HG03460 (cell line): ENCODE data around the gene SPCS2.
A peak's percentile ranks its signal among the peaks of the same experiment; 100 is the strongest.

Source experiments
- ATAC-seq: cut with Tn5 transposase; IDR thresholded peaks from one replicate; pipeline ENCODE4 v1.9.1; 2021; ENCODE audit not compliant: unreplicated experiment

SPCS2 gene

GRCh38 chr11:74948898-74949752 lies at the start of gene SPCS2, which contains the start of gene XRRA1:
SPCS2 (plus strand) TSS chr11:74949266; CDS start chr11:74949286, 20 bp downstream.
XRRA1 (minus strand) TSS chr11:74949091; CDS start chr11:74940878, 8,213 bp downstream.
- peak; percentile 89 for ATAC-seq

DNA sequence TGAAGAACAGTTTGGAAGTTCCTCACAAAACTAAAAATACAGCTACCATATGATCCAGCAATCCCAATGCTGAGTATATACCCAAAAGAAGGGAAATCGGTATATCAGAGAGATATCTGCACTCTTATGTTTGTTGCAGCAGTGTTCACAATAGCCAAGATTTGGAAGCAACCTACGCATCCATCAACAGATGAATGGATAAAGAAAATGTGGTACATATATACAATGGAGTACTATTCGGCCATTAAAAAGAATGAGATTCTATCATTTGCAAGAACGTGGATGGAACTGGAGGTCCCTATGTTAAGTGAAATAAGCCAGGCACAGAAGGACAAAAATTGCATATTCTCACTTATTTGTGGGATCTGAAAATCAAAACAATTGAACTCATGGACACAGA lies 46.7 kb upstream of the SPCS2 start:
- no peak for ATAC-seq

GRCh38 chr11:74905326-74905725 lies 43.7 kb upstream of the SPCS2 start:
- ATAC-seq, result no peak

DNA sequence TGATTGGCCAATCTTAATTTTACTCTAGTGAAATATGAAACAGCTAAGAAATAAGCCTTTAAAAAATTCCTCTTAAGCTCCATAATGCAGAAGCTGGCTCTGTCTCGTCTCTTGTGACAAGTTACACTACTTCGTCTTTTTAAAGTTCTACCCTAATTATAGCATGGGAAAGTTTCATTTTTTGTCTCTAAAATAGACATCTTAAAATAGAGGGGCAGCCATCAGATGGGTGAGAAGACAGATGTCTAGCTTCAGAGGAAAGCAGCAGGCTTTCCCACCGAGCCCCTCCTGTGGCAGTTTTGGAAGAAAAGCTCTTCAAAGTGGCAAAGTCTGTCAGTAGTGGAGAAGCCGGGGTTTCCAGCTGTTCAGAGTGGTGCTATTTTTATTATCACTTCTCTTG lies 39.7 kb upstream of the SPCS2 start:
- no peak for ATAC-seq

DNA sequence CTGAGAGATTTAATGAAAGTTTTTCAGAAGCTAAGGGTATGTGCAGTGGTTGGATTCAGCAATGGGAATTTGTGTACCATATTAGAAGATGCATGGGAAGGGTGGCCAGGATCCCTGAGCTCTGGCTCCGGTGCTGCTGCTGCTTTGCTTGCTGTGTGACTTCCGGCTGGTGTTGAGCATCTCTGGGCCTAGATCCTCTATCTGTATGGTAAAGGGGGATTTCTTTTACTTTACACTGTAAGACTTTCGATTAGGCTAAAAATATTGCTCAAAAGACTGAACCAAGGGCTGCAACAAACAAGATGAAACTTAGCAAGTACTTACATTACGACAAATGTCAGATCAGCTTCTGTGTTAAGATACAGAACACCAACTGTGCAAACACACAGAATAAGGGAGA lies 39.3 kb upstream of the SPCS2 start:
- ATAC-seq, result no peak

DNA sequence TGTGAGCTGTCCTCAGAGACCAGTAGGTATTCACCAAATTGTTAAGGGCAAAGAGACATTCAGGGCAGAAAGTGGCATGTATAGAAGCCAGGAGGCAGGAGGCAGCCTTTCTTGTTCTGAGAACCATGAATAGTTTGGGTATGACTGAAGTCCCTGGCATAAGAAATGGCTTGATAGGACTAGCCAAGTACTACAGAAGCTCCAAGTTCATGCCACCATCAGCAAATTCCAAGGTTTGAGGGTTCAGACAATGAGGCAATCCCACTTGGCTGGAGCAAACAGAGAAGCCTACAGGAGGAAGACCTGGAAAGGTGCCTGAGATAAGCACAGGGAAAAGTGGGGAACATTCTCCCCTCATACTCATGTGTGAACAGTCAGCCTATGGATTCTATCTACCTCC lies 25.9 kb upstream of the SPCS2 start:
- ATAC-seq, result no peak

GRCh38 chr11:74925281-74925680 lies 23.8 kb upstream of the SPCS2 start:
- ATAC-seq, result no peak

DNA sequence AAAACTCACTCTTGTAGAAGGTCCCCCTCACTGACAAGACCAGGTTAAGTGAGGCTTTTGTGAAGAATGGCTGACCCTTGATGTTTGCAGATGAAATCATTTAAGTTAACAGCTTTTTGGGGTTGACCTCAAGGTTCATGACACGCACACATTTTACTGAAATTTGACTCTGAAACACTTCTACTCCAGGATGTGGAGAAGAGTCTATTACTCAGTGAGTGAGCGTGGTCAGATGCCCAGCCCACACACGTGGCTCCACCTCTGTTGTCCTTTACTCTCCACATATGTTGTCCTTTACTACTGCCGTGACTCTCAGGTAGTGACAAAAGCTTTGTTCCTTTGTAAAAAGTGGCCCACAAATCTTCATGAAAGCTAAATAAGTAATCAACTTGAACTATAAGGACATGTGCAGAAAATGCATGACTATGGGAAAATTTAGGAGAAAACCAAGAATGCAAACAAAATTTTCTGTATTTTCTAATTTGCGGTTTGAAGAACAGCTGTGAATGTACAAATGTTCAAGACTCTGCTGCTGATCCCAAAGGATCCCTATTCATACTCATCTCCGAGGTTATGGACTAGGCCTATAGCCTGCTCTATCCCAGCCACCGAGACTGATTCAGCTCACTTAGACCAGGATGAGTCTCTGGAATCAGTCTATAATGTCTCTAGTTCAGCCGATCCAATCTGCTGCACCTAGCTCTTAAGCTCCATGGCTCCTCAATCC lies 22.6 kb upstream of the SPCS2 start:
- no peak for ATAC-seq

DNA sequence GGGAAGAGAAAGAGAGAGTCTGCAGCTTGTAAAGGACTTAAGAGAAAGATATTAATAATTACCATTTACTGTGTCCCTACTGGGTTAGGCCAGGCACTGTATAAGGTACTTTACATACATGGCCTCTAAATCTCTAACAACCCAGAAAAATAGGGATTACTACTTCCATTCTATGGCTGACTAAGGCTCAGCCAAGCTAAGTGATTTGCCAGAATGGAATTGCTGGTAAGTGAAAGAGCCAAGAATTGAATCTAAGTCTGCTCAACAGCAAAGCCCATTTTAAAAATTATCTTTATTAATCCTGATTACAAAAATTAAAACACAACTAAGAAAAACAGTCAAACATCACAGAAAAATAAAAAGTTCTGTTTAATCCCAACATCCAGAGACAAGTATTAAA lies 21.6 kb upstream of the SPCS2 start:
- no peak for ATAC-seq

DNA sequence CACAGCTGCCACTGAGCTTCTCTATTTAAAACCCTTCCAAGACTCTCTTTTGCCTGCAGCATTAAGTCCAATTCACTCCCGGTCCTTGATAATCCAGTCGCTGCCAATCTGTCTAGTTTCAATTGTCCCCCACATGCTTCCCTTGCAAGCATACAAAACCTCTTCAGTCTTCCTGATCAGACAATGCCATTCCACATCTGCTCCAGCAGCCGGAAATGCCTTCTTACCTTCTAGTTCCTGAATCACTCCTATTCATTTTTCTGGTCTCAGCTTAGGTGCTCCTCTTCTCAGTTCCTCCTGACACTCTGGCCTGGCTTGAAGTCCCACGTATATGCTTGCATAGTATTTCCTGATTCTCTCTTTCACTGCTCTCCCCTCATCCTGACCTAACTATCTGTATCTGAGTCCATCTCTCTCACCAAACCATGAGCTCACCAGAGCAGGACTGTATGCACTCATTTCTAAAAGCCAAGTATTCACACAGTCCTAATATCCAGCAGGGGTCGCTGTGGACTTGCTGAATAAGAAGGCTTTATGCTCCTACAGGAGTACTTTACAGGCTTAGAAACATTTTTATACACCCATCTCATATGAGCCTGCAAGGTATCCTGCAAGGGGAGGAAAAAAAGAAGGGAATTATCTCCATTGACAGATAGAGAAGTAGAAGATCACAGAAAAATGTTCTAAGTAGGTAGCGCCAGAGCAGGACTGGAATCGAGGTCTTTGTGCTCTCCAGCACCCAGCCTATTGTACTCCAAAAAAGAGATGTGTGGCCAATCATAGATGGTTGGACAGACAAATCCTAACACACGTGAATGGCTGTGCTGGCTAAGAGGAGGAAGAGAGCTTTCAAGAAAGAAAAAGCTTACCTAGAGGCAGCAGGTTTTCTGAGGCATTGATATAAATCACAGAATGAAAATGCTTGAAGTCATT lies 19.4 kb upstream of the SPCS2 start:
- ATAC-seq, result peak; percentile 68

GRCh38 chr11:74932169-74932568 lies 16.9 kb upstream of the SPCS2 start:
- ATAC-seq, result no peak

- no peak for ATAC-seq
Observed at GRCh38 chr11:74932797-74933196, 16.3 kb upstream of the SPCS2 start.

- ATAC-seq, result no peak
Observed at GRCh38 chr11:74933765-74934164, 15.3 kb upstream of the SPCS2 start.

DNA sequence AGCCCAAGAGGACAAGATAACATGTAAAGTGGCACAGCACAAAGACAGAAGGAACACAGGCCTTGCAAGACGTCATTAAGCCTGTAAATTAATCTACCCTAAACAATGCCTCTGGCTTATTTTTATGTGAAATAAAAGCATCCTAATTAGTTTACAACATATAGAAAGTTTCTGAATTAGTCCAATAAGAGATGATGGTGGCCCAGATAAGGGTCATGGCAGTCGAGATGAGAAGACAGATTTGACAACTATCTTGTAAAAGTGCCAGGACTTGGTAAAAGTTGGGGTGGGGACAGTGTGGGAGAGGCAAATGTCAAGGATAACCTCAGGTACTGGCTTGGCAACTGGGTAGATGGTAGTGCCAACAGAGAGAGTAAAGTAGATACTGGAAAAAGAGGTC lies 13.8 kb upstream of the SPCS2 start:
- no peak for ATAC-seq

GRCh38 chr11:74936087-74936486 lies 13.0 kb upstream of the SPCS2 start:
- no peak for ATAC-seq

GRCh38 chr11:74936976-74937375 lies 12.1 kb upstream of the SPCS2 start:
- no peak for ATAC-seq

DNA sequence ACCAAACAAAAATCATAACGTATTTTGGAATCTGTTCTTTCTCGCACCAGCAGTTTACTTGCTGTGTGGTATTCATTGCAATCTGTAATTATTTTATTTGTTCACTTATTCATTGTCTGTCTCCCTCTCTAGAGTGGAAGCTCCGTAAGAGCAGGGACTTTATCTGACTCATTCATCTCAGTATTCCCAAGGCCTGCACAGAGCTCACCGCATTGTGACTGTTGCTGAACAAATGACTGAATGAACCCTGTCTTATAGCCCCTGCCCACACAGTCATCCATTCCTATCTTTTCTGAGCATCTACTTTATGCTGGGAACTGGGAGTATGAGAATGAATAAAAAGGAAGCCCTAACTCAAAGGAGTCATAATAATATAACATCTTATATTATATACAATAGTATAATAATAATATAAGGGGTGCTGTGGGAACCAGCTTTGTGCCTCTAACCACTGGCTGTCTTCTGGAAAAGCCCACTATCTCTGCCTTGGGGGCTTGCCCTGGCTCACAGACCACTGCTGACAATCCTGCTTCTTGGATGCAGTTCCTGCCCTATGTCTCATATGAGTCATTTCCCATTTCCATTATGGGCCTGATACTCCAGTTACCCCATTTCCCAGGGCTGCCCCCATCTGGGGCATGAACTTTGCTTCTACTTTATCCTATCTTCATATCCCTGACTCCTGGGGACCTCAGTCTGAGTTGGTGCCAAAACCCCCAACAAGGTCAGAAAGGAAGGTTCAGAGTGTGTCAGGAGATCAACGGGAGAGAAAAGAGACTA lies 11.2 kb upstream of the SPCS2 start:
- ATAC-seq, result no peak

GRCh38 chr11:74941492-74941891 lies 7.6 kb upstream of the SPCS2 start:
- ATAC-seq, result no peak

GRCh38 chr11:74942073-74942759 lies 6.8 kb upstream of the SPCS2 start:
- ATAC-seq, result no peak

- ATAC-seq, result peak; percentile 9
Observed at GRCh38 chr11:74948546-74948897, 544 bp upstream of the SPCS2 start.
